ENCODE results near the gene FBXW11. TPM values are rescaled to one million over a fixed set of nuclear protein-coding genes. Genes with fewer than 3 reads are reported as not detected.

FBXW11 gene
- total RNA-seq, 1 experiment from 2014 or later: 85.3 TPM

DNA sequence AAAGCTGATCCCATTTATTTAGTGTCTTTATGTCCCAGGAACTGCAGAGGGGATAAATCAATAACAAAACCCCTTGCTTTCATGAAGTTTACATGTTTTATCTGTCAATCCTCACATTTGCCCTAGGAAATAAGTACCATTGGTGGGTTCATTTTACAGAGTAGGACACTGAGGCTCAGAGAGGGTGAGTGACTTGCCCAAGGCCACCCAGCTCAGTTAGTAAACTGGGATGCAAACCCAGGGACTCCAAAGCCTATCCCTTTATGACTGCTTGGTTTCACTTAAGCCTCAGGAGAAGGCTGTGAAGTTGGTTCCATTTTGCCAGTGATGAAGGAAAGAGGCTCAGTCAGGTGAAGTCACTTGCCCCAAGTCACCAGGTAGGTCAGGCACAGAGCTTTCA is 168.9 kb downstream of the FBXW11 start:
- Mint-ChIP-seq H3K4me3 (no peak overlapping the region), H3K27ac (no peak overlapping the region), H3K27me3 (ENCODE audit: low read depth) (no peaks in the 10 kb centered on the region; the same call in none of the 2 replicates), H3K9me3 (peaks cover 4% of the 10 kb centered on the region in 2 experiments; a peak in 4 of 5 replicates), H3K36me3 (ENCODE audit: insufficient read depth in 1 of 3, low read depth in 3 of 3) (peaks cover 0 to 8% (median 4%) of the 10 kb centered on the region in 3 experiments; a peak in 2 of 7 replicates), H3K4me1 (peaks cover 12 to 37% of the 10 kb centered on the region in 2 experiments)
- no peak overlapping the region for H3T11ph ChIP-seq (ENCODE audit: low read length)
- peaks cover 5% of the 10 kb centered on the region for H3K4me1 ChIP-seq (ENCODE audit: insufficient read depth, low read length)
- H3K23ac ChIP-seq (ENCODE audit: insufficient read length, low read depth, low read length): no peak overlapping the region
- no peaks in the 10 kb centered on the region for H3K79me2 ChIP-seq (ENCODE audit: insufficient read depth, low read length)
- H3K23me2 ChIP-seq (ENCODE audit: insufficient read length, low read depth, low read length, poor library complexity, severe bottlenecking): no peaks in the 10 kb centered on the region
- no peak overlapping the region for H2BK5ac ChIP-seq (ENCODE audit: insufficient read length, low read length)
- H4K8ac ChIP-seq (replicated peaks; ENCODE audit: insufficient read length, low read depth, low read length): no peak overlapping the region
- H2AK5ac ChIP-seq (ENCODE audit: insufficient read length, low read length): no peak overlapping the region
- H2AFZ ChIP-seq (ENCODE audit: low read length): no peak overlapping the region
- H4K20me1 ChIP-seq (ENCODE audit: control insufficient read depth, insufficient read depth, insufficient read length): no peaks in the 10 kb centered on the region
- TF ChIP-seq, protein P1, sequence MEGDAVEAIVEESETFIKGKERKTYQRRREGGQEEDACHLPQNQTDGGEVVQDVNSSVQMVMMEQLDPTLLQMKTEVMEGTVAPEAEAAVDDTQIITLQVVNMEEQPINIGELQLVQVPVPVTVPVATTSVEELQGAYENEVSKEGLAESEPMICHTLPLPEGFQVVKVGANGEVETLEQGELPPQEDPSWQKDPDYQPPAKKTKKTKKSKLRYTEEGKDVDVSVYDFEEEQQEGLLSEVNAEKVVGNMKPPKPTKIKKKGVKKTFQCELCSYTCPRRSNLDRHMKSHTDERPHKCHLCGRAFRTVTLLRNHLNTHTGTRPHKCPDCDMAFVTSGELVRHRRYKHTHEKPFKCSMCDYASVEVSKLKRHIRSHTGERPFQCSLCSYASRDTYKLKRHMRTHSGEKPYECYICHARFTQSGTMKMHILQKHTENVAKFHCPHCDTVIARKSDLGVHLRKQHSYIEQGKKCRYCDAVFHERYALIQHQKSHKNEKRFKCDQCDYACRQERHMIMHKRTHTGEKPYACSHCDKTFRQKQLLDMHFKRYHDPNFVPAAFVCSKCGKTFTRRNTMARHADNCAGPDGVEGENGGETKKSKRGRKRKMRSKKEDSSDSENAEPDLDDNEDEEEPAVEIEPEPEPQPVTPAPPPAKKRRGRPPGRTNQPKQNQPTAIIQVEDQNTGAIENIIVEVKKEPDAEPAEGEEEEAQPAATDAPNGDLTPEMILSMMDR (conservative IDR thresholded peaks at IDR 0.05): no peak
- H2BK12ac ChIP-seq (ENCODE audit: insufficient read length, low read depth, low read length): no peak overlapping the region
- no peak overlapping the region for H3K4ac ChIP-seq (ENCODE audit: low read depth, low read length)
- H2BK15ac ChIP-seq (ENCODE audit: low read depth, low read length): no peak overlapping the region
- H3K27me3 ChIP-seq (ENCODE audit: insufficient read depth, low read length): no peaks in the 10 kb centered on the region
- H3K27ac ChIP-seq (ENCODE audit: insufficient read length, low read depth, low read length): no peak overlapping the region
- H2BK120ac ChIP-seq (ENCODE audit: low read depth, low read length, poor library complexity, severe bottlenecking): no peak overlapping the region
- no peak overlapping the region for H3K4me2 ChIP-seq (ENCODE audit: insufficient read depth, insufficient read length, low read length)
- no peaks in the 10 kb centered on the region for H3K9me3 ChIP-seq (ENCODE audit: control insufficient read depth, low read depth, low read length)
- DNase-seq: no peak
- H4K91ac ChIP-seq (ENCODE audit: insufficient read length, low read depth, low read length): no peak overlapping the region
- H3K79me1 ChIP-seq (ENCODE audit: insufficient read depth, low read depth, low read length, poor library complexity, severe bottlenecking): no peaks in the 10 kb centered on the region
- H3K18ac ChIP-seq (ENCODE audit: insufficient read length, low read depth, low read length): no peak overlapping the region
- H3K56ac ChIP-seq (ENCODE audit: insufficient read length, low read depth, low read length): no peak overlapping the region
- H3K9ac ChIP-seq (ENCODE audit: extremely low read depth, insufficient read length, low read length): no peak overlapping the region
- H4K5ac ChIP-seq (ENCODE audit: insufficient read length, low read depth, low read length): no peak overlapping the region
- H2BK20ac ChIP-seq (ENCODE audit: low read depth, low read length, poor library complexity, severe bottlenecking): no peak overlapping the region
- no peak overlapping the region for H3K14ac ChIP-seq (ENCODE audit: insufficient read depth, low read length)
